Measurements from ENCODE around the gene PLXNC1.

PLXNC1 gene

DNA sequence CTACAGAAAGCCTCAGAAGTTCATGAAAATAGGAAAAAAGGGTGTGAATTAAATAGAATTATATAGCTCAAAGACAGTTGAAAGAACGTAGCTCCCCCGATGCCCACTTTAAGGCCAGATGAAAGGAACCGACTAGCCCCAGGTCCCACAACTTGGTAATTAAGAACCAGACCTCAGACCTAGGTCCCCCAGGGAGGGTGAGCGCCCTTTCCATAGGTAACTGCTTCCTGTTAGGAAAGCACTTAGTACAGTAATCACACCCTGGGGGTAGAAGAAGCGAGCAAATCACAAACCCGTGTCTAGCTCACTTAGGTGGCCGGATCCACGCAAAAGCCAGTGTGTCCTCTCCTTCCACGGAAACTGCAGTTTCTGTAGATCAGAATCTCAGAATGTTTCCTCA is 77.1 kb downstream of the PLXNC1 start:
- Histone ChIP-seq H3K4me3 (replicated peaks; ENCODE audit: low read depth, low read length) (no peak overlapping the region), H3K36me3 (ENCODE audit: control insufficient read depth, insufficient read depth, low read length) (peaks cover 18% of the 10 kb centered on the region), H3K27me3 (replicated peaks; ENCODE audit: control insufficient read depth, insufficient read depth, low read length) (no peaks in the 10 kb centered on the region)
- no peak for DNase-seq (ENCODE audit: extremely low read depth, insufficient read length)
- TF ChIP-seq, protein P1, sequence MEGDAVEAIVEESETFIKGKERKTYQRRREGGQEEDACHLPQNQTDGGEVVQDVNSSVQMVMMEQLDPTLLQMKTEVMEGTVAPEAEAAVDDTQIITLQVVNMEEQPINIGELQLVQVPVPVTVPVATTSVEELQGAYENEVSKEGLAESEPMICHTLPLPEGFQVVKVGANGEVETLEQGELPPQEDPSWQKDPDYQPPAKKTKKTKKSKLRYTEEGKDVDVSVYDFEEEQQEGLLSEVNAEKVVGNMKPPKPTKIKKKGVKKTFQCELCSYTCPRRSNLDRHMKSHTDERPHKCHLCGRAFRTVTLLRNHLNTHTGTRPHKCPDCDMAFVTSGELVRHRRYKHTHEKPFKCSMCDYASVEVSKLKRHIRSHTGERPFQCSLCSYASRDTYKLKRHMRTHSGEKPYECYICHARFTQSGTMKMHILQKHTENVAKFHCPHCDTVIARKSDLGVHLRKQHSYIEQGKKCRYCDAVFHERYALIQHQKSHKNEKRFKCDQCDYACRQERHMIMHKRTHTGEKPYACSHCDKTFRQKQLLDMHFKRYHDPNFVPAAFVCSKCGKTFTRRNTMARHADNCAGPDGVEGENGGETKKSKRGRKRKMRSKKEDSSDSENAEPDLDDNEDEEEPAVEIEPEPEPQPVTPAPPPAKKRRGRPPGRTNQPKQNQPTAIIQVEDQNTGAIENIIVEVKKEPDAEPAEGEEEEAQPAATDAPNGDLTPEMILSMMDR (IDR thresholded peaks at IDR 0.05; ENCODE audit: insufficient read depth, low read length, poor library complexity, severe bottlenecking): no peak

DNA sequence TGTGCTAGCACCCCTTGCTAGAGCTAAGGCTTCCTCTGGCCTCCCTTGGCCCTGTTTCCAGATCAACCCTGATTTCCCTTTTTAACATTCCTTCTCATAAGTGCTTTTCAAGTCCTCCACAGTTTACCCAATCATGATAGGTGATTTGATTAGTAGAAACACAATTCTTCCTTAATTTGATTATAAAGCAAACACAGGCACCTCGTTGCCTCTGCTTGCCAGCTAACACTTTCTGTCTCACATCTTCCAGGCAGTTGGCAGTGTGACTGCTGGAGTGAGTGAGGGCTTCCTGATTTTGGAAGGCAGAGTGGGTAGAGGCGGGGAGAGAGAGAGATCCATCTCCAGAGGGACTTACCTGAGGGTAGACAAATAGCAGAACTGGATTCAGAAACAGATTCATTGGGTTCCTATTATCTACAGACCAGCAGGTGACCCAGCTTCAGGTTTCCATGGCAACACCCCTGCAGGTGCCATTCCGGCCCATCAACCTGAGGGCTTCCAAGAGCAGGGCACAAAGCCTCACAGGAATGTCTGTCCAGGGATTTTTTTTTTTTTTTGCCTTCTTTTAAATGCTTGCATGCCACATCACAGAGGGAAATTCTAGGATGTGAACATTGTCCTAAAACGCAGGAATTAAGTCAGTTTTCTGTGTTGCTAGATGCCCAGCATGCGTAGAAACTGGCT is 77.7 kb downstream of the PLXNC1 start:
- TF ChIP-seq, protein P1 (IDR thresholded peaks at IDR 0.05; ENCODE audit: insufficient read depth, low read length, poor library complexity, severe bottlenecking): no peak
- H3K27me3 ChIP-seq (replicated peaks; ENCODE audit: control insufficient read depth, insufficient read depth, low read length): no peaks in the 10 kb centered on the region
- H3K4me3 ChIP-seq (replicated peaks; ENCODE audit: low read depth, low read length): no peak overlapping the region
- no peak for DNase-seq (ENCODE audit: extremely low read depth, insufficient read length)
- peaks cover 16% of the 10 kb centered on the region for H3K36me3 ChIP-seq (ENCODE audit: control insufficient read depth, insufficient read depth, low read length)

DNA sequence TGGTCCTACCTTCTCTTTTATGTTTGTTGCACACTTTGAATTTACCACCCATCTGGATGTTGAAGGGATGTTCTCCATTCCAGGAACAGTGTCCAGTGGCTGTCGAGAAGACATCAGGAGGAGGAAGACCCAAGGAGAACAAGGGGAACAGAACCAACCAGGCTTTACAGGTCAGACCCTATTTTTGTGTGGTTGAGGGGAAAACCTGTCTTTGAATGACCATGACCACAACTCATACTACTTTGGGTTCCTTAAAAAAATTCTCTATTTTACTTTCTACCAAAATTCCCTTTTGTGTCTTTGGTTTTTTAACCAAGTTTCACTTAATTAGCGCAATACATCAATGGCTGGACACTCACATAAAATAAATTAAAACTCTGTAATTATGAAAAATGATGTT is 78.7 kb downstream of the PLXNC1 start:
- Histone ChIP-seq H3K4me3 (replicated peaks; ENCODE audit: low read depth, low read length) (no peak overlapping the region), H3K27me3 (replicated peaks; ENCODE audit: control insufficient read depth, insufficient read depth, low read length) (no peaks in the 10 kb centered on the region), H3K36me3 (ENCODE audit: control insufficient read depth, insufficient read depth, low read length) (peaks cover 16% of the 10 kb centered on the region)
- no peak for DNase-seq (ENCODE audit: extremely low read depth, insufficient read length)
- TF ChIP-seq, protein P1 (IDR thresholded peaks at IDR 0.05; ENCODE audit: insufficient read depth, low read length, poor library complexity, severe bottlenecking): no peak

DNA sequence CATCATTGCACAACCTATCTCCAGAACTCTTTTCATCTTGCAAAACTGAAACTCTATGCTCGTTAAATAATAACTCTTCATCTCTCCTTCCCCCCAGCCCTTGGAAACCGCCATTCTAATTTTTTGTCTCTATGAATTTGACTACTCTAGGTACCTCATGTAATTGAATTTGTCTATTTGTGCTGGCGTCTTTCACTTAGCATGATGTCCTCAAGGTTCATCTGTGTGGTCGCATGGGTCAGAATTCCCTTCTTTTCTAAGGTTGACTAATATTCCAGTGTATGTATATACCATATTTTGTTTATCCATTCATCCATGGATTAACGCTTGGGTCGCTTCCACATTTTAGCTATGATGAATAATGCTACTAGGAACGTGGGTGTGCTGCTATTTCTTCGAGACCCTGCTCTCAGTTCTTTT is 80.1 kb downstream of the PLXNC1 start:
- Histone ChIP-seq H3K4me3 (replicated peaks; ENCODE audit: low read depth, low read length) (no peak overlapping the region), H3K36me3 (ENCODE audit: control insufficient read depth, insufficient read depth, low read length) (peaks cover 17% of the 10 kb centered on the region), H3K27me3 (replicated peaks; ENCODE audit: control insufficient read depth, insufficient read depth, low read length) (no peaks in the 10 kb centered on the region)
- TF ChIP-seq, protein P1 (IDR thresholded peaks at IDR 0.05; ENCODE audit: insufficient read depth, low read length, poor library complexity, severe bottlenecking): no peak
- no peak for DNase-seq (ENCODE audit: extremely low read depth, insufficient read length)

DNA sequence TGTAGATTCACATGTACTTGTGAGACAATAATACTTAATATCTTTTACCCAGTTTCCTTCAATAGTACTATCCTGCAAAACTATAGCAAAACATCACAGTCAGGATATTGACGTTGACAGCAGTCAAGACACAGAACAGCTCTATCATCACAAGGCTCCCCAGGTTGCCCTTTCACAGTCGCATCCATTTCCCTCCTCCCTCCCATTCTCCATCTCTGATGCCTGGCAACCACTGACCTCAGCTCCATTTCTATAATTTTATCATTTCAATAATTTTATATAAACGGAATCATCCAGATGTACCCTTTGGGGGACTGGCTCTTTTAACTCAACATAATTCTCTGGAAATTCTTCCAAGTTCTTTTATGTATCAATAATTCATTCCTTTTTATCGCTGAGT is 81.5 kb downstream of the PLXNC1 start:
- Histone ChIP-seq H3K36me3 (ENCODE audit: control insufficient read depth, insufficient read depth, low read length) (peaks cover 7% of the 10 kb centered on the region), H3K27me3 (replicated peaks; ENCODE audit: control insufficient read depth, insufficient read depth, low read length) (no peaks in the 10 kb centered on the region), H3K4me3 (replicated peaks; ENCODE audit: low read depth, low read length) (no peak overlapping the region)
- TF ChIP-seq, protein P1 (IDR thresholded peaks at IDR 0.05; ENCODE audit: insufficient read depth, low read length, poor library complexity, severe bottlenecking): no peak
- DNase-seq (ENCODE audit: extremely low read depth, insufficient read length): no peak

All from GM06990 (cell line).